GM21367 (cell line): Measurements from ENCODE around the gene POLD2.

Experiments used
- ATAC-seq: cut with Tn5 transposase; IDR thresholded peaks from one replicate; pipeline ENCODE4 v1.9.1; 2021; ENCODE audit not compliant: unreplicated experiment

Gene POLD2

DNA sequence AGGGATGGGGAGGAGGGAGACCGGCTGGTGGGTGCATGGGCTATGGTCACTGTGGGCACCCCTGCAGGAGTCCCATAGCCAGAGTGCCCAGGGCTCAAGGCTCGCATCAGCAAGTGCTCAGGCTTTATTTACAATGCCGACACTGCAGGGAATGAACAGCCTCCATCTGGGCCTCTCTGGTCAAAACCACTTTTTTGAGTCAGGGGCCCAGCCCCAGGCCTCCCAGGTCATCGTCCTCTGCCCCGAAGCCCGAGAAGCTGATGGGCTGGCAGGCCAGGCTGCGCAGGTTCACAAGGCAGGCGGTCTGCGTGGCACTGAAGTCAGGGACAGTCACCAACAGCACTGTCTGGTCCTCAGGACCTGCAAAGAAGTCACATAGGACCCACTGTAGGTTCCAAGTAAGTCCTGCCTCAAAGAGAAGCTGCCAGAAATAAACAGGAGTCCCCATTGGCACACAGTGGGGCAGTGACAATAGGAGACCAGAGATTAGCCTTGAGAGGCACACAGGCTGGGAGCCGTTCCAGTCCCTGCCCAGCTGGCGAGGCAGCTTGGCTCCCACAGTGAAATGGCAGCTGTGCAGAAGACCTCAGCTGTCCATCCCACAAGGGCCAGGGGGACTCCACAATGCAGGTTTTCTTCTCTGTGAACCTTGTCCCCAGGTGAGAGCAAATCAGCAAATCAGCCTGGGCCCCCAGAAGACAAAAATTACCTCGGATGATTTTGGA, 8.6 kb downstream of the POLD2 start:
- ATAC-seq, result no peak

DNA sequence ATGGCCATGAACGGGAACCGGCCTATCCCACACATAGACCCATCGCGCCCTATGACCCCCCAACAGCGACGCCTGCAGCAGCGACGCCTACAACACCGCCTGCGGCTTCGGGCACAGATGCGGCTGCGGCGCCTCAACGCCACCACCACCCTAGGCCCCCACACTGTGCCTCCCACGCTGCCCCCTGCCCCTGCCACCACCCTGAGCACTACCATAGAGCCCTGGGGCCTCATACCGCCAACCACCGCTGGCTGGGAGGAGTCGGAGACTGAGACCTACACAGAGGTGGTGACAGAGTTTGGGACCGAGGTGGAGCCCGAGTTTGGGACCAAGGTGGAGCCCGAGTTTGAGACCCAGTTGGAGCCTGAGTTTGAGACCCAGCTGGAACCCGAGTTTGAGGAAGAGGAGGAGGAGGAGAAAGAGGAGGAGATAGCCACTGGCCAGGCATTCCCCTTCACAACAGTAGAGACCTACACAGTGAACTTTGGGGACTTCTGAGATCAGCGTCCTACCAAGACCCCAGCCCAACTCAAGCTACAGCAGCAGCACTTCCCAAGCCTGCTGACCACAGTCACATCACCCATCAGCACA, 9.5 kb downstream of the POLD2 start:
- ATAC-seq, result no peak

DNA sequence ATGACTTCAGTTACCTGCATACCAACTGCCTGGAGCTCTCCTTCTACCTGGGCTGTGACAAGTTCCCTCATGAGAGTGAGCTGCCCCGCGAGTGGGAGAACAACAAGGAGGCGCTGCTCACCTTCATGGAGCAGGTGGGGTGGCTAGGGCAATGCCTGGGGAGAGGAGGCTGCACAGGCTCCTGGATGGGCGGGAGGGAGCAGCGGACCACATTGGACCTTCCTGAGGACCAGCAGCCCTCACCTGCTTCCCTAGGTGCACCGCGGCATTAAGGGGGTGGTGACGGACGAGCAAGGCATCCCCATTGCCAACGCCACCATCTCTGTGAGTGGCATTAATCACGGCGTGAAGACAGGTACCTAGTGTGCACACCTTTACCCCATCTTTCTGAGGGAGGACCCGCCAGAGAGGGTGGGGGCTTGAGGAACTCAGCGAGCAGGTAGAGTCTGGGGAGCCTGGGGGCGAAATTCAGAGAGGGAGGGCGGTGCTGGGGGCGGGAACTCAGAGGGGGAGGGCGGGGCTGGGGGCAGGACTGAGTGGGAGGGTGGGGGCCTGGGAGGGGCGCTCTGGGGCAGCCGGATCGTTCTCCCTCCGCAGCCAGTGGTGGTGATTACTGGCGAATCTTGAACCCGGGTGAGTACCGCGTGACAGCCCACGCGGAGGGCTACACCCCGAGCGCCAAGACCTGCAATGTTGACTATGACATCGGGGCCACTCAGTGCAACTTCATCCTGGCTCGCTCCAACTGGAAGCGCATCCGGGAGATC, 10.2 kb downstream of the POLD2 start:
- ATAC-seq, result no peak

DNA sequence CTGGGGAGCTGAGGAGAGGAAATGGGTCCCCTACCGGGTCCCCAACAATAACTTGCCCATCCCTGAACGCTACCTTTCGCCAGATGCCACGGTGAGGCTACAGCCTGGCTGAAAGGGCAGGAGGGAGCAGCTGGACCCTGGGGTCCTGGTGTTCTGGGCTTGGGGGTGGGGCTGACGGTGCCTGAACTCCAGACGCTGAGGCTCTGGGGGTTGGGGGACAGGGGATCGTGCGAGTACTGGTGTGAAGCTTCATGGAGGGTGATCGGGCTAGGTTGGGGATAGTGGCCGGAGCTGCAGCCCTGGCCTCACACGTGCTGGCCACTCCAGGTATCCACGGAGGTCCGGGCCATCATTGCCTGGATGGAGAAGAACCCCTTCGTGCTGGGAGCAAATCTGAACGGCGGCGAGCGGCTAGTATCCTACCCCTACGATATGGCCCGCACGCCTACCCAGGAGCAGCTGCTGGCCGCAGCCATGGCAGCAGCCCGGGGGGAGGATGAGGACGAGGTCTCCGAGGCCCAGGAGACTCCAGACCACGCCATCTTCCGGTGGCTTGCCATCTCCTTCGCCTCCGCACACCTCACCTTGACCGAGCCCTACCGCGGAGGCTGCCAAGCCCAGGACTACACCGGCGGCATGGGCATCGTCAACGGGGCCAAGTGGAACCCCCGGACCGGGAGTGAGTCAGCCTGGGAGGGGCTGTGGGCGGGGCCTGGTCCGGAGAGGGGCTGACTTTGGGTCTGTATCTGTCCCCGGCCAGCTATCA, 10.9 kb downstream of the POLD2 start:
- ATAC-seq, result no peak

DNA sequence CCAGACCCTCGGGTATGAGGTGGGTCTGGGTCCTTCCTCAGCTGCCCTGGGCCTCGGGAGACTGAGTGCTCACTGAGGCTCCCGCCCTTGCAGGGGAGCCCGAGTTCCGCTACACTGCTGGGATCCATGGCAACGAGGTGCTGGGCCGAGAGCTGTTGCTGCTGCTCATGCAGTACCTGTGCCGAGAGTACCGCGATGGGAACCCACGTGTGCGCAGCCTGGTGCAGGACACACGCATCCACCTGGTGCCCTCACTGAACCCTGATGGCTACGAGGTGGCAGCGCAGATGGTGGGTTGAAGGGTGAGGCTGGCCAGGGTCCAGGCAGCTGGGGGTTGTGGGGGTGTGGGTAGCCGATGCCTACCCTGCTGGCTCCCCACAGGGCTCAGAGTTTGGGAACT, 11.6 kb downstream of the POLD2 start:
- no peak for ATAC-seq

DNA sequence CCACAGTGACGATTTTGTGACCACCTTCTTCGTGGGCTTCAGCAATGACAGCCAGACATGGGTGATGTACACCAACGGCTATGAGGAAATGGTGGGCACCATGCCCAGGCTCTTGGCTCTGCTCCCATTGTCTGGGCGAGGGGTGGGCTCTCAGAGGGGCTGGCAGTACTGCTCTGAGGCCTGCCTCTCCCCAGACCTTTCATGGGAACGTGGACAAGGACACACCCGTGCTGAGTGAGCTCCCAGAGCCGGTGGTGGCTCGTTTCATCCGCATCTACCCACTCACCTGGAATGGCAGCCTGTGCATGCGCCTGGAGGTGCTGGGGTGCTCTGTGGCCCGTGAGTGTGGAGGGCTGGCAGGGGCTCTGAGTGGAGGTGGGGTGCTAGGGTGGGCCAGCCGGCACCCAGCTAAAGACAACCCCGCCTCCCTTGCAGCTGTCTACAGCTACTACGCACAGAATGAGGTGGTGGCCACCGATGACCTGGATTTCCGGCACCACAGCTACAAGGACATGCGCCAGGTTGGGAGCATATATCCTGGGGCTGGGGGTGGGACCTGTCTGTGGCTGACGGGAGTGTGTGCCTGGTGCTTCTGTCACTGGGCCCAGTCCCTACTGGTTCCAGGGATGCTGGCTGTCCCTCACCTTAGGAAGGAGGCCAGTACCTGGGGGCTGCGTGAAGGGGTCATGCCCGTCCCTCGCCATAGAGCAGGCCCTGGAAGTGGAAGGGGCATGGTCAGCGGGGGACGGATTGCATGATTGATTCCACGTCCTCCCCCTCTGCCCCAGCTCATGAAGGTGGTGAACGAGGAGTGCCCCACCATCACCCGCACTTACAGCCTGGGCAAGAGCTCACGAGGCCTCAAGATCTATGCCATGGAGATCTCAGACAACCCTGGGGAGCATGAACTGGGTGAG, 12.4 kb downstream of the POLD2 start:
- ATAC-seq, result no peak

DNA sequence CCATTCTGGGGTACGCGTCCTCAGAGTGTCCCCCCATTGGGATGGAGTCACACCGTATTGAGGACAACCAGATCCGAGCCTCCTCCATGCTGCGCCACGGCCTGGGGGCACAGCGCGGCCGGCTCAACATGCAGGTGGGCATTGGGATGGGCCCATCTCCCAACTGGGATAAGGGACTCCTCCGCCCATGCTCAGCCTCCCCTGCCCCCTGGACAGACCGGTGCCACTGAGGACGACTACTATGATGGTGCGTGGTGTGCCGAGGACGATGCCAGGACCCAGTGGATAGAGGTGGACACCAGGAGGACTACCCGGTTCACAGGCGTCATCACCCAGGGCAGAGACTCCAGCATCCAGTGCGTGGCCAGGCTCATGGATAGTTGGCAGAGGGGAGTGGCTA, 13.4 kb downstream of the POLD2 start:
- ATAC-seq, result no peak

DNA sequence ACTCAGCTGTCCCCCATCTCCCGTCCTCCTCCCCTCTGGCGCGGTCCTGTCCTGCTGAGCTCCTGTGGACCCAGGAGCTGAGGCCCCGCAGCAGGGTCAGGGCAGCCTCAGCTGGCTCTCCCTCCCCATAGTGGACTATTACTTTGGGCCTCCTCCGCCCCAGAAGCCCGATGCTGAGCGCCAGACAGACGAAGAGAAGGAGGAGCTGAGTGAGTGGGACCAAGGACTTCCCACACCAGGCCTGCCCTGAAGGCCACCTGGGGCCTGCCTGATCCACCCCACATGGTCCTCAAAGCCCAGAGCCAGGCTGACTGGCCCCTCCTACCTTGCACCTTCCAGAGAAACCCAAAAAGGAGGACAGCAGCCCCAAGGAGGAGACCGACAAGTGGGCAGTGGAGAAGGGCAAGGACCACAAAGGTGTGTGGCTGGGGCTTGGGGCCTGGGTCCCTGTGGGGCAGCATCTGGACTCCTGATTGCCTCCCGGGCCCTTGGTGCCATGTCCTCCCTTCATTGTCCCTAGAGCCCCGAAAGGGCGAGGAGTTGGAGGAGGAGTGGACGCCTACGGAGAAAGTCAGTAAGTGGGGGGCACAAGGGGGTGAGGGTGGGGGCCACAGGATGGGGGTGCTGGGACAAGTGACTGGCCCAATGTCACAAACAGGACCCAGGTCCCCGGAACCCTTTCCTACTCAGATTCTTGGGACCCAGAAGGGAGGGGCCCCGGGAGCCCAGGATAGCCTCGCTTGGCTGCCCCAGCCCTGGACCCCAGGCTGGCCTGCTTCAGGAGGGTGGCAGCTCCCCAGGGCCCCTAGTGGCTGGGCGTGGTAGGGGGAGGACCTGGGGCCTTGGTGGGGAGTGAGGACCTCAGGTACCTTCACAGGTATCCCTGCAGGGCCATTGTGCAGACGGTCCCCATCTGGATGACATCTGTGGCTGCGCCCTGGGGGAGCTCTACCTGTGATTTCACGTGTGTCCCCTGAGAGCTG, 14.3 kb downstream of the POLD2 start:
- no peak for ATAC-seq

DNA sequence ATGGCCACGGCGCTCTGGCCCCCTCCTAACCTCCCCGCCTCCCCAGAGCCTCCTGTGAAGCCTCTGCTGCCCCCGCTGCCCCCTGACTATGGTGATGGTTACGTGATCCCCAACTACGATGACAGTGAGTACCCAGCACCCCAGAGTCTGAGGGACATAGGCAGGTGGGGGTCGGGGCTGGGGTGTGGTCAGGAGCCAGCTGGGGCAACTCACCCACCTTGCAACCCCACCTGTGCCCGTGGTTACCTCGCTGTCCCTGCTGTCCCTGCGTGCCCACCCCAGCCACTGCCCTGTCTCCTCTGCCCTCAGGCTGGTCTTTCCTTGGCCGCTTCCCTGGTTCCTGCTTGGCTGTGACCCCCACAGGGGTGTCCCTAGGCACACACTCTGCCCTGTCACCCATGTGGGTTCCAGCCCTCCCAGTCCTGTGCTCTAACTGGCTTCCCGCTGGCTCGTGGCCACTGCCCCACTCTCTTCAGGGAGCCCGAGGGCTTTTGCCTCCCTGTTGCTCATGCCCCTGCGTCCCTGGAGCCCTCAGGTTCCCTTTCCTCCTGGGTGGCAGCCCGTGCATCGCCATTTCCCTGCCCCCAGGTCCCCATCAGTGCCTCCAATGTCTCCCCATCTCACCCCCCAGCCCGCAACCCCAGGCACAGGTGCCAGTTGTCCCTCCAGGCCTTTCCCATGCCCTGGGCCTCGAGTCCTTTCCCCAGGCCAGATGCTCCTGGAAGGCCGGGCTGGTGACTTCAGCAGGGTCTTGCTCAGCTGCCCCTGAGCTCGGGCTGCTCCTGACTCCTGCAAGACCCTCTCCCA, 15.2 kb downstream of the POLD2 start:
- ATAC-seq, result no peak

DNA sequence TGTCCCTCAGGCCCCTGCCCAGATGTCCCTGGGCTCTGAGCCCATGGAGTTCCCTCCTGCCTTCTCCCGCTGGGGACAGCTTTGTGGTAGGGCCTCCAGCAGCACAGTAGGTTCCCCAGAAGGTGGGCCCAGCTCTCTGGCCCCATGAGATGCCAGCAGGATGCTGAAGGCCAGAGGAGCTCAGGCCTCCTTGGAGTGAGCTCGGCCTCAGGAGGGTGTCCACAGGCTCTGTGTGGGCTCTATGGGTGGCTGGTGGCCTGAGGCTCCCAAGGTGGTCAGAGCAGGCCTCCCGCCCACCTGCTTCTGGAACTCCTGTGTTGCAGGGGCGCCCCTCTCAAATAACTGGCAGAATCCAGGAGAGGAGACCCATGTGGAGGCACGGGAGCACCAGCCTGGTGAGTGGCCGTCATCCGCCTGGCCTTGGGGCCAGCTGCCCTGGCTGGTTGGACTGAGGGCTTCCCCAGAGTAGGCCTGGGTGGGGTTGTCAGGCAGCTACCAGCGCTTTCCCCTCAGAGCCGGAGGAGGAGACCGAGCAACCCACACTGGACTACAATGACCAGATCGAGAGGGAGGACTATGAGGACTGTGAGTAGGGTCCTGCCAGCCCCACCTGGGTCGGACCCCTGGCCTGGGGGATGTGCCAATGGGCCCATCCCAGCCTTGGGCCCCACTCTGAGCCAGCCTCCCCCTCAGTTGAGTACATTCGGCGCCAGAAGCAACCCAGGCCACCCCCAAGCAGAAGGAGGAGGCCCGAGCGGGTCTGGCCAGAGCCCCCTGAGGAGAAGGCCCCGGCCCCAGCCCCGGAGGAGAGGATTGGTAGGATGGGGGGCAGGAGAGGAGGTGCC, 16.0 kb downstream of the POLD2 start:
- ATAC-seq, result no peak

DNA sequence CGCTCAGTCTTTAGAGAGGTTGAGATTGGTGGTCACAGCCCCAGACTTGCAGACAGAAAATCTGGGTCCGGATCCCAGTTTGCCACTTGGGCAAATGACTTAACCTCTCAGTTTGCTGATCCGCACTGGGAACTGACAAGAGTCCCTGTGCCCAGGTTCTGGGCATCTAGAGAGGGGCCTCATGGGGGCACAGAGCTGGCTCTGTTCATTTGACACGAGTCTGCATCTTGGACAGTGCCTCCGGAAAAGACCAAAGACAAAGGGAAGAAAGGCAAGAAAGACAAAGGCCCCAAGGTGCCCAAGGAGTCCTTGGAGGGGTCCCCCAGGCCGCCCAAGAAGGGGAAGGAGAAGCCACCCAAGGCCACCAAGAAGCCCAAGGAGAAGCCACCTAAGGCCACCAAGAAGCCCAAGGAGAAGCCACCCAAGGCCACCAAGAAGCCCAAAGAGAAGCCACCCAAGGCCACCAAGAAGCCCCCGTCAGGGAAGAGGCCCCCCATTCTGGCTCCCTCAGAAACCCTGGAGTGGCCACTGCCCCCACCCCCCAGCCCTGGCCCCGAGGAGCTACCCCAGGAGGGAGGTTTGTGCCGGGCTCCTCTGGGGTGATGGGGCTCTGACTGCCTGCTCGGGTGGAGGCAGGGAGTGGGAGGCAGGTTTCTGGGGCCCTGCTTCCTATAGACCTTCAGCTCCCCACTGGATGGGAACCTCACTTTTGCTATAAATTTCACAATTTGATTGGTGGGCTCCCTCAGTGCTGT, 16.9 kb downstream of the POLD2 start:
- no peak for ATAC-seq

DNA sequence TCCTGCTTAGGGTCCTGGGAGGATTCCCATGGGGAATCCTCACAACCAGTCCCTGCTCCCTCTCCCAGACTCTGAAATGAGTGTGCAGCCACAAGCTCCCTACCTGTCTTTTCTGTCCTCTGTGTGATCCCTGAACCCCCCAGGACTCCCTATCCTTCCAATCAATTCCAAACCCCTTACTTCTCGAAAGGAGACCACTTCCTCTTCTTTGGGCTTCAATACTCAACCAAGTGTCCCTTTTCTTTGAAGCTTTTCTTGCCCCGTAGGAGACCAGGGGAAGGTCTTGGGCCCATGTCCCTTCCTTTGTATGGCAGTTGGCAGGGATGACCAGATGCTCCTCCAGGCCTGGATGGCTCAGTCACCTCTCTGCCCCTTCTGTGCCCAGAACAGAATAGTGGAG, 17.5 kb downstream of the POLD2 start:
- no peak for ATAC-seq

DNA sequence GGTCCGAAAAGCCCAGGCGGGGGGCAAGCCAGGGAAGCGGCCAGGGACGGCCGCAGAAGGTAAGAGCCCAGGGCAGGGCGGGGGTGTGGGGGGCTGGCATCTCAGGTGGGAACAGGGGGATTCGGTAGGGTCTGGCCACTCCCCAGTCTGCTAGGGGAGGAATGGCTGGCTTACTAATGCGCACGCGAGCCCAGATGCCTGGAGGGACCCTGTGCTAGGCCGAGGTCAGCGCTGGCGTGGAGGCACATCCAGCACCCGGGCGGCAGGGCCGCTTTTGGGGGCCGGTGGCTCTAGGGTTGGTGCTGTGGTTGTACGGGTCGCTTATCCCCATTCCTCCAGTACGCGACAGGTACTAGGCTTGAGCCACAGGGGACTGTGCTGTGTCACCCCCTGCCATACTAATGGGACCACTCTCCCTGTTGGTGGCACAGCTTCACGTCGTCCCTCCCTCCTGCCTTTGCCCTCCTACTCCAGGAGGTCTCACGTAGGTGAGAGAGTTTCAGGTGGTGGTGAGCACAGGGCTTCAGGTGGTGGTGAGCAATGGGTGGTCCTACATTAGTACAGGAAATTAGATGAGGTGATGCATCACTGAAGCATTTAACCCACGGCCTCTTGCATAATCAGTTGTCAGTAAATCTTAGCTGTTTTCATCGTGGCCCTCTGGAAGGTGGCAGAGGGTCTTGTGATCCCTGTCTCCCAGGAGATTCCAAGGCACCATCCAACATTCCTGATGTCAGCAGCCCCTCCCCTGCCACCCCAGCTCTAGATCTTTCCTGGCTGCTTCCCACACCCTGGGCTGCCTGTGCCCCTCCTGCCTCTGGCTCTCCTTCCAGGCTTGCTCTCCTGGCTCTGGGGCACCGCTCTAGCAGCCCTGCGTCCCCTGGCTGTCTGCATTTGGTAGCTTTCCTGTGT, 18.2 kb downstream of the POLD2 start:
- no peak for ATAC-seq

DNA sequence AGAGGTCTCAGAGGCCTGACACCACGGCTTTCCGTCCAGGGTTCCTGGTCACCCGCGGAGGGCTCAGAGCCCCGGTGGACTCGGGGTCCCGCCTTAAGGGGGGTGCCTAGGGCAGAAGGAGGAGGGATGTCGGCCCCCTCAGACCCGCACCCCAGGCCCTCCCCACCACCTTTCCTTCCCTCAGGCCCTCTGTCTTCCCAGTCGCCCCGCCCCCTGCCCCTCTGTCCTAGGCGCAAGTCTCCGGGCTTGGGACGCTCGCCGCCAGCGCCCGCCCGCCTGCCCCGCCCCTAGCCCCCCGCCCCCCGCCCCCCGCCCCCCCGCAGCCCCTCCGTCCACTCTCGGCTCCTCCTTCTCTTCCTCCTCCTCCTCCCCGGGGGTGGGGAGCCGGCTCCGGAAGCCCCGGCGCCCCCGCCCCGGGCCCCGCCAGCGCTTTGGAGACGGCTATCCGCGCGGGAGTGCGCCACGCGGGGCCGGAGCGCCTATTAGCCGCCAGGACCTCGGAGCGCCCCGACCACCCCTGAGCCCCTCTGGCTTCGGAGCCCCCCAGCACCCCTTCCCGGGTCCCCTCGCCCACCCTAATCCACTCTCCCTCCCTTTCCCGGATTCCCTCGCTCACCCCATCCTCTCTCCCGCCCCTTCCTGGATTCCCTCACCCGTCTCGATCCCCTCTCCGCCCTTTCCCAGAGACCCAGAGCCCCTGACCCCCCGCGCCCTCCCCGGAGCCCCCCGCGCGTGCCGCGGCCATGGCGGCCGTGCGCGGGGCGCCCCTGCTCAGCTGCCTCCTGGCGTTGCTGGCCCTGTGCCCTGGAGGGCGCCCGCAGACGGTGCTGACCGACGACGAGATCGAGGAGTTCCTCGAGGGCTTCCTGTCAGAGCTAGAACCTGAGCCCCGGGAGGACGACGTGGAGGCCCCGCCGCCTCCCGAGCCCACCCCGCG, 19.2 kb downstream of the POLD2 start, which contains the start of gene AEBP1:
TSS of gene AEBP1 (plus strand) at position 423 of the 937 bp plus-strand sequence. CDS start at position 744, 321 bp downstream.
- no peak for ATAC-seq

DNA sequence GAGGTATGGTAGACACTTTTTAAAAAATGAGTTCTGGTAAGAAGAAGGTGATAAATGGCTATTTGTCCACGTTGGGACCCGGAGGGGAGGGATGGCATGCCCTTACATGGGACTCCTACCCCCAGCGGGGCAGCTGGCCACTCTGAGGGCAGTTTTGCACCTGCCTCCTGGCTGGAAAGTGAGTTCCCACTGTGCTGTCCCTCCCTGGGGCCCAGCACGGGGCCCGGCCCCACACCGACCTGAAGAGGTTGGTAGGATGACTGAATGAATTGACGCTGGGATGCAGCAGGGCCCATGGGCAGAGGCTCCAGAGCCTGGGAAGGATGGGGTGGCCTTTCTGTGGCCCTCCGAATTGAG, 19.8 kb downstream of the POLD2 start:
- ATAC-seq, result no peak
